Body of pancreas (tissue), 4 donors: ENCODE results near the gene FADS1. TPM values are rescaled to one million over a fixed set of nuclear protein-coding genes. Genes with fewer than 3 reads are reported as not detected.

Source experiments
- ATAC-seq: fragments of 150-250 bp; one replicate; pipeline ENCODE4 v1.9.1; 2016
- DNase-seq, 4 donors: peaks; one replicate each; pipeline ENCODE4 v3.0.0-alpha.2; 2019
- H3K27ac ChIP-seq, 4 donors: fragments of 200-600 bp; sonication (generic); 1 replicate in 3 of 4; 2 replicates in 1 of 4; pipeline versions ENCODE4 v1.5.1 to v1.6.1; 2016 to 2019; ENCODE audit warnings: mild to moderate bottlenecking in 1 of 4, mixed read lengths in 1 of 4, moderate library complexity in 1 of 4
- H3K27me3 ChIP-seq, 2 donors: fragments of 200-600 bp; sonication (generic); one replicate each; pipeline ENCODE4 v1.6.0; 2016; ENCODE audit warnings: mild to moderate bottlenecking in 1 of 2
- H3K36me3 ChIP-seq, 2 donors: fragments of 200-600 bp; sonication (generic); replicated peaks in 1 of 2; 2 replicates each; pipeline ENCODE4 v1.5.1; 2016; ENCODE audit warnings: low read depth in 2 of 2; ENCODE audit not compliant: insufficient read depth in 1 of 2
- H3K4me1 ChIP-seq: fragments of 200-600 bp; sonication (generic); one replicate; pipeline ENCODE4 v1.6.0; 2016
- H3K4me3 ChIP-seq, 2 donors: fragments of 200-600 bp; sonication (generic); 1 replicate in 1 of 2; 2 replicates in 1 of 2; pipeline ENCODE4 v1.5.1; 2016 to 2019
- H3K9me3 ChIP-seq, 3 donors: fragments of 200-600 bp; sonication (generic); 1 replicate in 2 of 3; 2 replicates in 1 of 3; pipeline ENCODE4 v1.5.1; 2016
- POLR2A ChIP-seq, 3 donors: fragments of 450-650 bp; IDR thresholded peaks; one replicate each; pipeline ENCODE4 v1.6.1; 2016; ENCODE audit warnings: antibody characterized with exemption in 3 of 3, mild to moderate bottlenecking in 2 of 3
- WGBS, 2 donors: methylation state at CpG; one replicate each; pipeline ENCODE4 v1.1.5; 2017; 5-methylcytosine and 5-hydroxymethylcytosine counted together
- intact Hi-C: fragments of 100-400 bp; cut with DNase I; formaldehyde crosslinking; loops from one replicate; pipeline ENCODE4 v1.15.1; 2023
- total RNA-seq, 2 donors: library from RNA; depleted of rRNA; stranded (reverse); fragments of >200 nt; gene quantifications; one replicate each; pipeline ENCODE4 v1.1.0, GENCODE V29; 2016
- TF ChIP-seq, protein P1 (sequence below), 7 experiments: fragments of 450-650 bp in 4 of 7; fragments of 200-600 bp in 3 of 7; sonication (generic) in 3 of 7; IDR thresholded peaks; one replicate each; pipeline ENCODE4 v1.5.1; 2016 to 2019; ENCODE audit warnings: antibody characterized with exemption in 7 of 7

The FADS1 gene
- total RNA-seq, 2 donors from 2014 or later = 4.6 to 7.0 TPM

DNA sequence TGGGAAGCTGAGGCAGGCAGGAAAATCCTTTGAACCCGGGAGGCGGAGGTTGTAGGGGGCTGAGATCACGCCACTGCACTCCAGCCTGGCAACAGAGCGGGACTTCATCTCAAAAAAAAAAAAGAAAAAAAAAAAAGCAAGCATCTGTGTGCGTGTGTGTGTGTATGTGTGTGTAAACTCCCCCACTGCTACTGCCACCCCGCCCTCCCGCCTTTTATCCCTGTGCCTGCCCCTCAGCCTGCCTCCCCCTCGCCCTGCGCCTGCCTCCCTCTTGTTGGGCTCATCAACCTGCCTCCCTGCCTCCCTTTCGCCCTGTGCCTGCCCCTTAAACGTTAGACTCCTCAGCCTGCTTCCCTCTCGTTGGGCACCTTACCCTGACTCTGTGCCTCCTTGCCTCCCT is 42.4 kb downstream of the FADS1 start:
- TF ChIP-seq POLR2A (IDR thresholded peaks at IDR 0.05) = no peak
- Histone ChIP-seq H3K36me3 (peaks cover 3 to 6% of the 10 kb centered on the region in 2 donors), H3K27me3 (no peaks in the 10 kb centered on the region), H3K4me1 (peaks cover 40% of the 10 kb centered on the region), H3K4me3 (no peak overlapping the region), H3K27ac (no peak overlapping the region), H3K9me3 (no peaks in the 10 kb centered on the region)
- intact Hi-C loops = no loop called here
- 87 to 88% methylated on average over 12 of the region's 12 CpGs for WGBS, 2 donors
- ATAC-seq (no peak), DNase-seq (no peak)

DNA sequence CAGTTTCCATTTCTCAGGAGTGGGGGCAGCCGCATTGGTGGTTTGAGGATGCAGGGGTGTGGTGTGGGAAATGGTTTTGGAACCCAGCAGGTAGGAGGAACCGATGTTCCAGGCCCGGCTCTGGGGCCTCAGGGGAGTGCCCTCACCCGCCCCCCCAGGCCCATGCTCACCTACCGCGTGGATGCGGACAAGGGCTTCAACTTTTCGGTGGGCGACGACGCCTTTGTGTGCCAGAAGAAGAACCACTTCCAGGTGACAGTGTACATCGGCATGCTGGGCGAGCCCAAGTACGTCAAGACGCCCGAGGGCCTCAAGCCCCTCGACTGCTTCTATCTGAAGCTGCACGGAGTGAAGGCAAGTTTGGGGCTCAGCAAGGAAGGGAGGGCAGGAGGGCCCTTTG is 43.0 kb downstream of the FADS1 start:
- Histone ChIP-seq H3K27ac (no peak overlapping the region), H3K27me3 (no peaks in the 10 kb centered on the region), H3K36me3 (peaks cover 3 to 6% of the 10 kb centered on the region in 2 donors), H3K4me3 (no peak overlapping the region), H3K9me3 (no peaks in the 10 kb centered on the region), H3K4me1 (peaks cover 46% of the 10 kb centered on the region)
- intact Hi-C loops = no loop called here
- ATAC-seq (no peak), DNase-seq (no peak)
- no peak for TF ChIP-seq POLR2A (IDR thresholded peaks at IDR 0.05)
- TF ChIP-seq, protein P1, sequence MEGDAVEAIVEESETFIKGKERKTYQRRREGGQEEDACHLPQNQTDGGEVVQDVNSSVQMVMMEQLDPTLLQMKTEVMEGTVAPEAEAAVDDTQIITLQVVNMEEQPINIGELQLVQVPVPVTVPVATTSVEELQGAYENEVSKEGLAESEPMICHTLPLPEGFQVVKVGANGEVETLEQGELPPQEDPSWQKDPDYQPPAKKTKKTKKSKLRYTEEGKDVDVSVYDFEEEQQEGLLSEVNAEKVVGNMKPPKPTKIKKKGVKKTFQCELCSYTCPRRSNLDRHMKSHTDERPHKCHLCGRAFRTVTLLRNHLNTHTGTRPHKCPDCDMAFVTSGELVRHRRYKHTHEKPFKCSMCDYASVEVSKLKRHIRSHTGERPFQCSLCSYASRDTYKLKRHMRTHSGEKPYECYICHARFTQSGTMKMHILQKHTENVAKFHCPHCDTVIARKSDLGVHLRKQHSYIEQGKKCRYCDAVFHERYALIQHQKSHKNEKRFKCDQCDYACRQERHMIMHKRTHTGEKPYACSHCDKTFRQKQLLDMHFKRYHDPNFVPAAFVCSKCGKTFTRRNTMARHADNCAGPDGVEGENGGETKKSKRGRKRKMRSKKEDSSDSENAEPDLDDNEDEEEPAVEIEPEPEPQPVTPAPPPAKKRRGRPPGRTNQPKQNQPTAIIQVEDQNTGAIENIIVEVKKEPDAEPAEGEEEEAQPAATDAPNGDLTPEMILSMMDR (IDR thresholded peaks at IDR 0.05) = no peak
- 86 to 88% methylated on average over 12 to 18 of the region's 18 CpGs for WGBS, 2 donors

DNA sequence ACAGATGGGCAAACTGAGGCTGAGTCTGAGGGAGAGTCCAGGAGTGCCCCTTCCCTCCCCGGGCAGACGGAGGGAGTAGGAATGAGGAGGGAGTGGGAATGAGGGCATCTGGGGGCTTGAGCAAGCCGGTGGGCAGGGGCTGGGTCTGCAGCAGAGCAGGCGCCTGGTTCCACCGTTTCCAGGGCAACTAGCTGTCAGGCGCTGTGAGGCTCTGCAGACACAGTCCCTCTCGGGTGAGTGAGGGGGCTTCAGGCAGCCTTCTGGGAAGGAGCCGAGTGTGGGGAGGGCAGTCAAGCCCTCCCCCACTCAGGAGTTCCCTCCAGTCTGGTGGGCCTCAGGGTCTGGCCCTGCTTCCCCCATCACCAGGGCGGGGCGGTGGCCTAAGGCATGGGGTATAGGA is 43.4 kb downstream of the FADS1 start:
- TF ChIP-seq POLR2A (IDR thresholded peaks at IDR 0.05) = no peak
- TF ChIP-seq, protein P1 (IDR thresholded peaks at IDR 0.05) = no peak
- WGBS, 2 donors = 88 to 89% methylated on average over 6 to 10 of the region's 10 CpGs
- H3K36me3 ChIP-seq = peaks cover 0 to 6% of the 10 kb centered on the region in 2 donors
- no peak overlapping the region for H3K4me3 ChIP-seq
- intact Hi-C loops = no loop called here
- H3K4me1 ChIP-seq = peaks cover 50% of the 10 kb centered on the region
- peak overlapping the region in 1 of 4 donors; percentile 72 for H3K27ac ChIP-seq
- DNase-seq (no peak), ATAC-seq (no peak)
- H3K27me3 ChIP-seq = no peaks in the 10 kb centered on the region
- no peaks in the 10 kb centered on the region for H3K9me3 ChIP-seq

DNA sequence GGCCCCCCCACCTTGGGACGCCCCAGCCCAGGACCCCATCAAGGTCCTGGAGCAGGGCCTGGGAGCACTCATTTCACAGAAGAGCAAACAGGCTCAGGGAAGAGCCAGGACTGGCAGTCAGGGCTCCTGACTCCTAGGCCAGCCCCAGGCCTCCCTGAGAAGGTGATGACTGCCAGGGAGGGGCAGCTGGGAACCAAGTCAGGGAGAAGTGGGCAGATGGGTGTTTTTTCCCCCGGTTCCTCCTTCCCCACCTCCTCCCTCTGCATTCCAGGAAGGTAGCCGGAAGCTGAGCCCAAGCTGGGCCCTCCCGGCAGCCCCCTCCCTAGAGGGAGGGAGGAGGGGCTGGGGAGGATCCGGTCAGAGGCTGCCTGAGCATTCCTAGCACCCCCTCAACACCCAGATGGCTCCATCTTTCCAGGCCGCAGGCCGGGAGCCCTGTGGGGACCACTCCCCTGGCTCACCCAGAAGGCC is 44.8 kb downstream of the FADS1 start:
- Histone ChIP-seq H3K9me3 (no peaks in the 10 kb centered on the region), H3K27me3 (no peaks in the 10 kb centered on the region), H3K4me3 (no peak overlapping the region), H3K27ac (peak overlapping the region in 2 of 4 donors; percentile 59 to 72), H3K36me3 (peaks cover 0 to 6% of the 10 kb centered on the region in 2 donors), H3K4me1 (peaks cover 42% of the 10 kb centered on the region)
- intact Hi-C loops = no loop called here
- DNase-seq = no peak
- no peak for ATAC-seq
- 57 to 60% methylated on average over 1 to 7 of the region's 7 CpGs for WGBS, 2 donors
- TF ChIP-seq POLR2A (IDR thresholded peaks at IDR 0.05) = no peak
- TF ChIP-seq, protein P1 (IDR thresholded peaks at IDR 0.05) = no peak

DNA sequence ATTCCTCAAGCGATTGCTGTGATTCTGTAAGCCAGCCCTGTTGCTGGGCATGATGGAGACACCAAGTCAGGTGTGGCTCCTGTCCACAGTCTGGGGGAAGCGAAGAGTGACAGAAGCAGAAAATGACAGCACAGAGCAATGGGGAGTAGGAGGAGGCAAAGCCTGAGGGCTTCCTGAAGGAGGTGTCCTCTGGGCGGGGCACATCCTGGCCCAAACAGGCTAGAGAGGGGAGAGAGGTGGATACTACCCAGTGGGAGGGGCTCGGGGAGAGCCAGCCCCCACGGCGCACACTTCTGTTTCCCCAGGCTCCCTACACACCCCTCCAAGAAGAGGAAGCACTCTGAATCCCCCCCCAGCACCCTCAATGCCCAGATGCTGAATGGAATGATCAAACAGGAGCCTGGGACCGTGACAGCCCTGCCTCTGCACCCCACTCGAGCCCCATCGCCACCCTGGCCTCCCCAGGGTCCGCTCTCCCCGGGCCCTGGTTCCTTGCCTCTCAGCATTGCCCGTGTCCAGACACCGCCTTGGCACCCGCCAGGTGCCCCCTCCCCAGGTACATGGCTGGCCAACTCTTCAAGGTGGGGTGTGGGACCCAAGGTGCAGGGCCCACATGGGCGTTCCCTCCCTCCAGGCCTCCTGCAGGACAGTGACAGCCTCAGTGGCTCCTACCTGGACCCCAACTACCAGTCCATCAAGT is 45.5 kb downstream of the FADS1 start:
- no peak for DNase-seq
- H3K36me3 ChIP-seq = peaks cover 0 to 6% of the 10 kb centered on the region in 2 donors
- H3K4me1 ChIP-seq = peaks cover 35% of the 10 kb centered on the region
- WGBS, 2 donors = 89 to 93% methylated on average over 10 to 15 of the region's 15 CpGs
- no peaks in the 10 kb centered on the region for H3K27me3 ChIP-seq
- H3K27ac ChIP-seq = peak overlapping the region in 2 of 4 donors; percentile 59 to 72
- H3K4me3 ChIP-seq = no peak overlapping the region
- no peaks in the 10 kb centered on the region for H3K9me3 ChIP-seq
- no peak for ATAC-seq
- TF ChIP-seq POLR2A (IDR thresholded peaks at IDR 0.05) = no peak
- TF ChIP-seq, protein P1 (IDR thresholded peaks at IDR 0.05) = no peak
- intact Hi-C loops = no loop called here
